Measurements from ENCODE around the gene TFEC.

DNA sequence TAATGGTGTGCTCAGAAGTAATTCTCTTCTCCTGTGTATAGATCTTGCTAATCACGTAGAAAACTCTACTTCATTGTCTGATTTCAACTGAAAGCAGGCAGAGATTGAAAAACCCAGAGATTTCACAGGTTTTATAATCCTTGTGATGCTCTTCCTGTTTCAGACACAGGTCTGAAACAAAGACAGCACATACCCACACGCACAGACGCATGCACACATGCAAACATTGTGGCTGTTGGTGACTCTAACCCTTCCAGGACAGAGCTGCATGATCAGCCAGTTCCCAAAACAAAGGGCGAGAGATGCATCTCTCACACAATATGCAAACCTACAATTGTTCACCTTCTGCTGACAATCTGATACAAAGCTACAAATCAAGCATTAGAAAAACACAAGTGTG, 11.1 kb upstream of the TFEC start:
- TF ChIP-seq CTCF (conservative IDR thresholded peaks at IDR 0.05; ENCODE audit: low read depth in 2 of 2), result no peak
- TF ChIP-seq CREB1 (CRISPR knock-in tag; IDR thresholded peaks at IDR 0.05; ENCODE audit: low read depth), result no peak
- no peak for TF ChIP-seq EZH2 (IDR thresholded peaks at IDR 0.05; ENCODE audit: low read depth, unreplicated experiment)
- TF ChIP-seq EZH2phosphoT487 (IDR thresholded peaks at IDR 0.05; ENCODE audit: unreplicated experiment), result no peak
- no peak for TF ChIP-seq REST (IDR thresholded peaks at IDR 0.05; ENCODE audit: unreplicated experiment)
- TF ChIP-seq POLR2AphosphoS5 (IDR thresholded peaks at IDR 0.05; ENCODE audit: low read depth), result no peak
- TF ChIP-seq, protein P1, sequence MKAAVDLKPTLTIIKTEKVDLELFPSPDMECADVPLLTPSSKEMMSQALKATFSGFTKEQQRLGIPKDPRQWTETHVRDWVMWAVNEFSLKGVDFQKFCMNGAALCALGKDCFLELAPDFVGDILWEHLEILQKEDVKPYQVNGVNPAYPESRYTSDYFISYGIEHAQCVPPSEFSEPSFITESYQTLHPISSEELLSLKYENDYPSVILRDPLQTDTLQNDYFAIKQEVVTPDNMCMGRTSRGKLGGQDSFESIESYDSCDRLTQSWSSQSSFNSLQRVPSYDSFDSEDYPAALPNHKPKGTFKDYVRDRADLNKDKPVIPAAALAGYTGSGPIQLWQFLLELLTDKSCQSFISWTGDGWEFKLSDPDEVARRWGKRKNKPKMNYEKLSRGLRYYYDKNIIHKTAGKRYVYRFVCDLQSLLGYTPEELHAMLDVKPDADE (IDR thresholded peaks at IDR 0.05), result no peak
- no peak for TF ChIP-seq JUNB (IDR thresholded peaks at IDR 0.05; ENCODE audit: unreplicated experiment)
- TF ChIP-seq ZNF331 (CRISPR knock-in tag; IDR thresholded peaks at IDR 0.05; ENCODE audit: low read depth), result no peak
- TF ChIP-seq ZNF462 (CRISPR knock-in tag; IDR thresholded peaks at IDR 0.05), result no peak
- TF ChIP-seq ZNF114 (CRISPR knock-in tag; IDR thresholded peaks at IDR 0.05), result no peak
- no peak for TF ChIP-seq STAT1 (IDR thresholded peaks at IDR 0.05; ENCODE audit: unreplicated experiment)
- no peak for TF ChIP-seq NANOG (IDR thresholded peaks at IDR 0.05; ENCODE audit: borderline replicate concordance)

All from GM23338 (cell line).